ENCODE measurements around the gene UPF2.
"Not testable (repeated sequence)": the region's sequence is repeated elsewhere in the genome, so short reads cannot be mapped to it uniquely, and the experiment has no call there.

UPF2 gene

DNA sequence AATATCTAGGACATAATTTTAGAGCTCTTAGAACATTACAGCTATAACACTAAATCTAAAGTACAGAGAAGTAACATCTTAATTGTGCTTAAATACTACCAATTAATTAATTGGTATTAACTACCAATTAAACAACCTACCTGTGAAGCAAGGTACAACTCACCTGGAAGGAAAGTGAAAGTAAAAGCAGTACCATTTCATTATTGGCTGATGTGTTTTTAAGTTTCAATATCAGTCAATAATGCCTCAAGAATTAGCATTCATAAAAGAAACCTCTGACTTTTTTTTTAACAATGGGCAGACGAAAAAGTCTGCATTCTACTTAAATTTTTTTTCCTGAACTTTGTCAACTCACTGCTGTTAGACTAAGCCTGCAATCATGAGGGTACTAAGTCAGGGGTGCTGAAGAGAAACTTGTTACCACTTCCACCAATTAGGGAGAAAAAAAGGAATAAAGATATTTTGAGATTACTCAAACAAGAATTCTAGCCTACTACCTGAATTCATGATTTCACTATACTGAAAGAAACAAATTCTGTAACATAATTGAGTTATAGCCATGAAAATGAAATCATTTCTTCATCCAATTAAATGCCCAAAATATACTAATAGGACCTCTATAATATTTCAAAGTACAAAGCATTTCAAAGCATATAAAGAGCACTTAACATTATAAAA lies 19.9 kb downstream of the UPF2 start:
- Mint-ChIP-seq H3K4me3 (peak overlapping the region; percentile 38), H3K36me3 (peaks cover 19% of the 10 kb centered on the region), H3K9me3 (no peaks in the 10 kb centered on the region), H3K27ac (peak overlapping the region; percentile 83), H3K27me3 (no peaks in the 10 kb centered on the region), H3K4me1 (peaks cover 25% of the 10 kb centered on the region)
- DNase-seq, result no peak
- CTCF ChIA-PET, result interaction anchor here (0.5 kb wide), 1 partner anchor 80 kb away, joined by 4 read pairs; no protein-coding TSS in a partner anchor

GRCh38 chr10:12020574-12020973 lies 22.0 kb downstream of the UPF2 start:
- CTCF ChIA-PET, result no interaction called here
- DNase-seq, result no peak
- Mint-ChIP-seq H3K27me3 (no peaks in the 10 kb centered on the region), H3K4me1 (peaks cover 18% of the 10 kb centered on the region), H3K27ac (no peak overlapping the region), H3K9me3 (no peaks in the 10 kb centered on the region), H3K36me3 (peaks cover 12% of the 10 kb centered on the region), H3K4me3 (no peak overlapping the region)

GRCh38 chr10:12019283-12019971 lies 23.2 kb downstream of the UPF2 start:
- Mint-ChIP-seq H3K4me3 (no peak overlapping the region), H3K4me1 (peaks cover 18% of the 10 kb centered on the region), H3K27ac (no peak overlapping the region), H3K27me3 (no peaks in the 10 kb centered on the region), H3K9me3 (no peaks in the 10 kb centered on the region), H3K36me3 (peaks cover 15% of the 10 kb centered on the region)
- CTCF ChIA-PET, result no interaction called here
- no peak for DNase-seq

GRCh38 chr10:12018438-12019282 lies 23.9 kb downstream of the UPF2 start:
- no peaks in the 10 kb centered on the region for H3K27me3 Mint-ChIP-seq
- CTCF ChIA-PET, result no interaction called here
- no peak overlapping the region for H3K4me3 Mint-ChIP-seq
- no peak for DNase-seq
- H3K27ac Mint-ChIP-seq, result no peak overlapping the region
- H3K36me3 Mint-ChIP-seq, result peaks cover 19% of the 10 kb centered on the region
- H3K9me3 Mint-ChIP-seq, result no peaks in the 10 kb centered on the region
- peaks cover 16% of the 10 kb centered on the region for H3K4me1 Mint-ChIP-seq

DNA sequence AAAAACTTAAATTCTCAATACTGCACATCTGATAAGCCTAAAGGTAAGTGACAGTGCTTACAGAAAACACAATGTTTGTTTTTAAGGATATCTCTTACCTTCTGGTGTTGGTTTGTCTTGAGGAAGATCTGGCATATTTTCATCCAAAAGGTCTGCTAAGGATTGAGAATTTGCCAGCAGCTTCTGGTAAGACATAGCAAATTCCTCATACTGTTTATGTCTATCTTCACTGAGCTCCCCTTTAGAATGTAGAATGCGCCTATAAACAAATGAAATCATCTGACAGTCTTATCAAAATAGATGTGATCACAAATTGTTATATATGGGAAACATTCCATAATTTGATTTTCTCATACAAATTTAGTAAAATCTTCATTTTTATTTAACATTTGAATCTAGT lies 28.7 kb downstream of the UPF2 start:
- no peaks in the 10 kb centered on the region for H3K4me1 Mint-ChIP-seq
- H3K36me3 Mint-ChIP-seq, result peaks cover 42% of the 10 kb centered on the region
- H3K4me3 Mint-ChIP-seq, result no peak overlapping the region
- CTCF ChIA-PET, result no interaction called here
- no peak for DNase-seq
- no peak overlapping the region for H3K27ac Mint-ChIP-seq
- H3K27me3 Mint-ChIP-seq, result no peaks in the 10 kb centered on the region
- peaks cover 7% of the 10 kb centered on the region for H3K9me3 Mint-ChIP-seq

DNA sequence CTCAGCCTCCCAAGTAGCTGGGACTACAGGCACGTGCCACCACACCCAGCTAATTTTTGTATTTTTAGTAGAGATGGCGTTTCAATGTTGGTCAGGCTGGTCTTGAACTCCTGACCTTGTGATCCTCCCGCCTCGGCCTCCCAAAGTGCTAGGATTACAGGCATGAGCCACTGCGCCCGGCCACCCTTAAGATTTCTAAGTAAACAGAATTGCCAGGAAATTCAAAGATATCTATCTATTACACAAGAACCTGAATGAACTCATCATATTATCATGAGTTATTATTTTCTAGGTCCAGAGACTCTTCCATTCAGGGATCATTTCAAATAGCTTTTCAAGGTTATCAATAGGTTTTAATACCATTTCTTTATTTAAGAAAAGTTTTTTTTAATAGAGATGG lies 29.2 kb downstream of the UPF2 start:
- H3K27me3 Mint-ChIP-seq, DNase-seq, H3K4me3 Mint-ChIP-seq, H3K9me3 Mint-ChIP-seq, CTCF ChIA-PET, H3K4me1 Mint-ChIP-seq, H3K27ac Mint-ChIP-seq: not testable (repeated sequence)
- peaks cover 46% of the 10 kb centered on the region for H3K36me3 Mint-ChIP-seq

DNA sequence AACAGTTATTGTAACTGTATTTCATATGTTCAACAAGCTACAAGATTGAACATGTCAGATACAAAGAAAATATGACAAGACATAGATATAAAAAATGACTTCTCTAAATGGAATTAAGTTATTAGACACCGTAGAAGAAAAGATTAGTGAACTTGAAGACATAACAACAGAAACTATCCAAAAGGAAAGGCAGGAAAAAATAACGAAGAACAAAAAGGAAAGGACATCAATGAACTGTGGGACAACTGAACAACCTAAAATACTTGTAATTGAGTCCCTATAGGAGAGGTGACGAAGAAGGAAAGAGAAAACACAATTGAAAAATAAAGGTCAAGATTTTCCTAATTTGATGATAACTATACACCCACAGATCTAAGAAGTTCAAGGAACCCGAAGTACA lies 32.3 kb downstream of the UPF2 start:
- DNase-seq, result no peak
- Mint-ChIP-seq H3K4me3 (no peak overlapping the region), H3K27me3 (no peaks in the 10 kb centered on the region), H3K9me3 (peaks cover 7% of the 10 kb centered on the region), H3K27ac (no peak overlapping the region), H3K4me1 (no peaks in the 10 kb centered on the region), H3K36me3 (peaks cover 55% of the 10 kb centered on the region)
- CTCF ChIA-PET, result interaction anchor here (1.8 kb wide), 1 partner anchor 10 kb away, joined by 4 read pairs; no protein-coding TSS in a partner anchor

GRCh38 chr10:12008842-12009241 lies 33.8 kb downstream of the UPF2 start:
- not testable (repeated sequence) for H3K27me3 Mint-ChIP-seq, H3K9me3 Mint-ChIP-seq, H3K4me1 Mint-ChIP-seq, H3K4me3 Mint-ChIP-seq, H3K27ac Mint-ChIP-seq, DNase-seq
- CTCF ChIA-PET, result interaction anchor here (1.2 to 1.8 kb wide), 2 partner anchors 9 to 13 kb away, joined by 3 to 4 read pairs; no protein-coding TSS in a partner anchor
- H3K36me3 Mint-ChIP-seq, result peaks cover 60% of the 10 kb centered on the region

DNA sequence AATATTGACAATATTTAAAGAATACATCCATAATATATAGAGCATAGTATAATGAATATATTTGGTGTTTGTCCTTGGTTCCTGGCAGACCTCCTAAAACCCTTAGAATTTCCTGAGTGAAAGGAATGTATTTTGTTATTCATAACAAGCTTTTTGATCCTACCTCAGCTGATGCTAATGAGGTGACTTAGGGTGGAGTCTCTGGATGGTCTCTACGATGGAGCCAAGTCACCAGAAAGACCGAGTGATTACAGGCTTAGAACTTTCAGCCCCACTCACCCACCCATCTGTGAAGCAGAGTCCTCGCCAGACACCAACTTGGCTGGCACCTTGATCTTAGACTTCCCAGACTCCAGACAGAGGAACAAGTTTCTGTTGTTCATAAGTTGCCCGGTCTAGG lies 35.9 kb downstream of the UPF2 start:
- H3K4me1 Mint-ChIP-seq, result no peaks in the 10 kb centered on the region
- H3K27me3 Mint-ChIP-seq, result no peaks in the 10 kb centered on the region
- DNase-seq, result no peak
- peaks cover 7% of the 10 kb centered on the region for H3K9me3 Mint-ChIP-seq
- H3K36me3 Mint-ChIP-seq, result peaks cover 66% of the 10 kb centered on the region
- no peak overlapping the region for H3K4me3 Mint-ChIP-seq
- CTCF ChIA-PET, result no interaction called here
- H3K27ac Mint-ChIP-seq, result no peak overlapping the region

- H3K4me3 Mint-ChIP-seq, result no peak overlapping the region
- H3K36me3 Mint-ChIP-seq, result peaks cover 32% of the 10 kb centered on the region
- CTCF ChIA-PET, result interaction anchor here (1.2 kb wide), 1 partner anchor 9 kb away, joined by 3 read pairs; no protein-coding TSS in a partner anchor
- no peaks in the 10 kb centered on the region for H3K9me3 Mint-ChIP-seq
- no peak for DNase-seq
- no peaks in the 10 kb centered on the region for H3K27me3 Mint-ChIP-seq
- H3K27ac Mint-ChIP-seq, result peak overlapping the region; percentile 39
- H3K4me1 Mint-ChIP-seq, result peaks cover 14% of the 10 kb centered on the region
These were observed 48.7 kb downstream of the UPF2 start for GRCh38 chr10:11993834-11994468.

- peaks cover 6% of the 10 kb centered on the region for H3K4me1 Mint-ChIP-seq
- H3K9me3 Mint-ChIP-seq, result no peaks in the 10 kb centered on the region
- no peak overlapping the region for H3K27ac Mint-ChIP-seq
- no peaks in the 10 kb centered on the region for H3K27me3 Mint-ChIP-seq
- H3K4me3 Mint-ChIP-seq, result no peak overlapping the region
- H3K36me3 Mint-ChIP-seq, result peaks cover 18% of the 10 kb centered on the region
- CTCF ChIA-PET, result interaction anchor here (1.1 to 2.6 kb wide), 2 partner anchors 9 to 207 kb away, joined by 3 to 15 read pairs; no protein-coding TSS in a partner anchor
- DNase-seq, result no peak
These were observed 53.7 kb downstream of the UPF2 start for GRCh38 chr10:11988924-11989323.

DNA sequence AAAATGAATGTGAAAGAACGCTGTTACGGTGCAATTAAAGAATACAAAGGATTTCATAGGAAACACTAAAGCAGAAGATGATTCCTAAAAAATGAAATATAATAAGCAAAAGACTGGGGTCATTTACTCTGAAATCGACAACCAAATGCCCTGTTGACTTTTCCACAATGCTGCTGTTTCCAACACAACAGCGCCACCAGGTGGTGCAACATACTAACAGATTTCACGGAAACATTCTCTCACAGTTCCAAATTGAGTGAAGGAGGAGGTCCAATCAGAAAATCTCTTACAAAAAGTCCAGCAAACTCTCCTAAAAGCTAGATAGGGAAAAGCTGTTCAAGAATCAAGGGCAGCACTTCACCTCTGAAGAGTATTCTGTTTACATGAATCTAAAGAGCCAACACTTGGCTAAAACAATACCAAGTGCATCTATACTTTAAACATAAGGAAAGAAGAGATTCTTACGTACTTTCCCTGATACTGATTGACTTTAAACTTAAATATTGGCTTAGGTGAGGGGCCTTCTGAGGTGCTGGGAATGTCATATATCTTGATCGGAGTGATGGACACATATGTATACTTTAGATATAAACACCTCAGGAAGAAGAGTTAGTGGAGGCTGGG lies 55.9 kb downstream of the UPF2 start:
- Mint-ChIP-seq H3K9me3 (no peaks in the 10 kb centered on the region), H3K27ac (no peak overlapping the region), H3K4me1 (no peaks in the 10 kb centered on the region), H3K27me3 (no peaks in the 10 kb centered on the region), H3K36me3 (peaks cover 14% of the 10 kb centered on the region), H3K4me3 (no peak overlapping the region)
- peak; percentile 79 for DNase-seq
- CTCF ChIA-PET, result interaction anchor here (0.6 to 2.2 kb wide), 20 partner anchors 8 to 393 kb away, joined by 3 to 27 read pairs (median 4); no protein-coding TSS in a partner anchor

DNA sequence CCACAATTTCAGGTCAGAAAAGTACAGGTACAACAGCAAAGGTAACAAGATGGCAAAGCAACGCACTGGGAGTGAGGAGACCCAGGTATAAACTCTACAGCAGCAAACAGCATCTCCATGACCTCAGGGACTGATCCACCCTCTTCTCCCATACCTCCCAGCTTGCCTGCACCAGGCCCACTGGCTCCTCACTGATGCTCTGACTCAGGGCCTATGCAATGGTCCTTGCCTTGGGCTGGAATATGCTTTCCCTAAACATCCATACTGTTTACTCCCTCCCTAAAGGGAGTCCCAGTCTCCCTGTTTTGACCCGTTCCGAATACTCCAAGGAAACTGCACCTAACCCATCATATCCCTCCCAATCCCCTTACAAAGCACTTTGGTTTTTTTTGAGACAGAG lies 60.4 kb downstream of the UPF2 start:
- Mint-ChIP-seq H3K4me3 (no peak overlapping the region), H3K27ac (no peak overlapping the region), H3K27me3 (no peaks in the 10 kb centered on the region), H3K9me3 (no peaks in the 10 kb centered on the region), H3K4me1 (peaks cover 4% of the 10 kb centered on the region), H3K36me3 (peaks cover 26% of the 10 kb centered on the region)
- CTCF ChIA-PET, result interaction anchor here (0.6 kb wide), 1 partner anchor 150 kb away, joined by 3 read pairs; no protein-coding TSS in a partner anchor
- DNase-seq, result no peak
